ENCODE data around the gene THRB. TPM values are rescaled to one million over a fixed set of nuclear protein-coding genes. Genes with fewer than 3 reads are reported as not detected.

The THRB gene
- polyA plus RNA-seq, 1 of the 3 experiments (the other 2 are of a cell fraction), result 0.02 TPM

GRCh38 chr3:24523988-24524727 is 29.5 kb upstream of the THRB start:
- no peak overlapping the region for H3K27ac ChIP-seq (ENCODE audit: low read depth in 2 of 2, low read length in 1 of 2)
- ChIA-PET POLR2A (no interaction called here), CTCF (interaction anchor here (2.1 kb wide), 1 partner anchor 28 kb away, joined by 9 read pairs; no protein-coding TSS in a partner anchor)
- no peak overlapping the region for H2AFZ ChIP-seq (ENCODE audit: low read depth)
- WGBS (ENCODE audit: low lambda C conversion rate), result 75% methylated on average over 3 of the region's 3 CpGs
- no peak overlapping the region for H3K9ac ChIP-seq
- DNase-seq, result no peak
- no peaks in the 10 kb centered on the region for H3K36me3 ChIP-seq (replicated peaks in 1 of 2; ENCODE audit: control insufficient read depth in 1 of 2, insufficient read depth in 2 of 2, low read length in 1 of 2)
- no peaks in the 10 kb centered on the region for H3F3A ChIP-seq (replicated peaks; ENCODE audit: insufficient read depth)
- peaks cover 10% of the 10 kb centered on the region; the same call in 1 of the 2 replicates for H3K27me3 ChIP-seq (ENCODE audit: insufficient read depth)
- TF ChIP-seq SIN3A (IDR thresholded peaks at IDR 0.05; ENCODE audit: borderline replicate concordance, low read depth, low read length) (no peak), GABPA (IDR thresholded peaks at IDR 0.05; ENCODE audit: low read depth) (no peak), ELF1 (IDR thresholded peaks at IDR 0.05) (no peak), PBX3 (IDR thresholded peaks at IDR 0.05) (no peak), FOXJ3 (CRISPR knock-in tag; IDR thresholded peaks at IDR 0.05) (no peak), FOXM1 (IDR thresholded peaks at IDR 0.05; ENCODE audit: low read depth) (no peak), CHD2 (IDR thresholded peaks at IDR 0.05; ENCODE audit: low read length, partially characterized antibody) (no peak), EP300 (IDR thresholded peaks at IDR 0.05; ENCODE audit: borderline replicate concordance in 1 of 2, low read depth in 1 of 2, low read length in 1 of 2) (no peak), USF1 (IDR thresholded peaks at IDR 0.05; ENCODE audit: borderline replicate concordance, low read depth) (no peak), NRF1 (IDR thresholded peaks at IDR 0.05; ENCODE audit: low read depth, low read length) (no peak), REST (IDR thresholded peaks at IDR 0.05; ENCODE audit: low read depth, low read length) (no peak), TAF1 (IDR thresholded peaks at IDR 0.05; ENCODE audit: borderline replicate concordance, low read depth, low read length) (no peak), MAX (IDR thresholded peaks at IDR 0.05; ENCODE audit: low read depth) (no peak), GATA2 (CRISPR knock-in tag; IDR thresholded peaks at IDR 0.05) (no peak), RAD21 (IDR thresholded peaks at IDR 0.05; ENCODE audit: low read length) (no peak), POLR2AphosphoS5 (IDR thresholded peaks at IDR 0.05; ENCODE audit: low read depth, low read length) (no peak), MEF2A (IDR thresholded peaks at IDR 0.05; ENCODE audit: borderline replicate concordance, low read depth) (no peak), TCF12 (IDR thresholded peaks at IDR 0.05) (no peak), SMC3 (IDR thresholded peaks at IDR 0.05; ENCODE audit: low read depth, low read length) (no peak)
- H4K20me1 ChIP-seq (ENCODE audit: insufficient read depth), result no peaks in the 10 kb centered on the region
- H3K4me3 ChIP-seq (ENCODE audit: low read depth in 2 of 2, low read length in 1 of 2), result no peak overlapping the region
- H3K79me2 ChIP-seq (ENCODE audit: insufficient read depth), result no peaks in the 10 kb centered on the region
- peaks cover 0 to 7% of the 10 kb centered on the region in 2 experiments; a peak in 2 of 4 replicates for H3K4me1 ChIP-seq (ENCODE audit: control insufficient read depth in 1 of 2, insufficient read depth in 2 of 2, low read depth in 1 of 2, low read length in 1 of 2)
- H3K4me2 ChIP-seq, result no peak overlapping the region
- no peaks in the 10 kb centered on the region for H3K9me3 ChIP-seq
- no peaks in the 10 kb centered on the region for H3K9me2 ChIP-seq
